Stimulated activated naive CD4-positive, alpha-beta T cell treated with Interleukin-2 at 50 U/mL for 16 hours (primary cell): ENCODE measurements around the gene MAPK7.

ENCODE experiments used
- DNase-seq: peaks from one replicate; lab custom pipeline; 2025; lab: John Stamatoyannopoulos, UW

MAPK7 gene

DNA sequence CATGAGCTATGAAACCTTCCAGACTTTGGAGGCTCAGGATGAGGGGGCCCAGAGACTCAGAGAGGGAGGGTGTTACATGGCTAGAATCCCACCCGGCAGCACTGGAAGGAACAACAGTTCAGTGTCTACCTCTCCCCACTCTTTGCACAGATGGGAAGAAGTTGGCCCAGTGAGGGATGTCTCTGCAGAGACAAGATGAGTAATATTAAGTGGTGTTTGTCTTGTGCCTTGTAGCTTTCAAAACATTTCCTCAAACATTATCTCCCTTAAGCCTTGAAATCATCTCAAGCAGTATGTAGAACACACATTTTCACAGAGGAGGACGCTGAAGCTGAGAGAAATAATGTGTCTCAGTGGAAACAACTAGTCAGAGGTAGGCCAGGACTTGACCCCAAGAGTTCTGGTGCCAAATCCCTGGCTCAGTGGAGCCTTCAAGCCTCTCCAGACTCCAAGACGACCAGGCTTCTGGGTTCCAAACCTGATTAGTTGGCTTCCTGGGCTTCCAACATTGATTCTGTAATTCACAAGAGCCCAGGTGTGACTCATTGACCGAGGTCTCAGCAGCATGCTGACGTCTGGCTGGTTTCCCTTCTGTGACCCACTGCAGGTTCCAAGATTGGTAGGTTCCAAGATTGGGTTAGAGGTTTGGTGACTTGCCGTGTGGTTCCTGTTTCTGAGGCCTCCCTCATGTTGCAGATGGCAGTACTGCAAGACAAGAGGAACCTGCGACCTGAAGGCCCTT lies 40.1 kb downstream of the MAPK7 start:
- no peak for DNase-seq

DNA sequence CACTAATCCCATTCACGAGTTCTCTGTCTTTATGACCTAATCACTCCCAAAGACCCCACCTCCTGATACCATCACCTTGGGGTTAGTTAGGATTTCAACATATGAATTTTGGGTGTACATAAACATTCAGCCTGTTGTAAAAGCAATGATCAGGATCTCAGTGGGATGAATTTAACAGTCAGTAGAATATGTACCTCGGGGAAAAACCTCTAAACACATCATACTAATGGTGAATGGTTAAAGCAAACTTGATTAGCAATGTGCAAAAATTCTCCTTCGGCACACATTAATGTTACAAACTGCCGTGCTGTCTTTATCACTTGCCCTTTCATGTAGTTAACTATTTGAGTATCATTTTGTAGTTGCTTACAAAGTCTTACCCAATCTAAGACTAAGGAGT lies 42.9 kb downstream of the MAPK7 start:
- DNase-seq, result no peak

DNA sequence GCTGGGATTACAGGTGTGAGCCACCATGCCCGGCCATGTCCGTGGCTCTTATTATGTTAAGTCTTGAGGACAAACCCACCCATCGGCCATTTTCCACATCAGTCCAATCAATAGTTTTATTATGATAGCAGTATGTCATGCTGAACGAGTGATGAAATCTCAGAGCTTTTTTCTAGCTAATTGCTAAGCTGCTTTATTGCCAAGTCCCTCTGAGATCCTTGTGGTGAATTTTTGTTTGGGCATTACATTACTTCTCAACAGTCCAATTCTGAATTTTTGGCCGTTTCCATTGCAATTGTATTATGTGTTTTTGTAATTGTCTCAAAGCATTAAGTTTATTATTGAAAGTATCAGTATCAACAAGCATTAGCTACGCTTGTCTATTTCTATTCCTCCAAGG lies 43.6 kb downstream of the MAPK7 start:
- no peak for DNase-seq

DNA sequence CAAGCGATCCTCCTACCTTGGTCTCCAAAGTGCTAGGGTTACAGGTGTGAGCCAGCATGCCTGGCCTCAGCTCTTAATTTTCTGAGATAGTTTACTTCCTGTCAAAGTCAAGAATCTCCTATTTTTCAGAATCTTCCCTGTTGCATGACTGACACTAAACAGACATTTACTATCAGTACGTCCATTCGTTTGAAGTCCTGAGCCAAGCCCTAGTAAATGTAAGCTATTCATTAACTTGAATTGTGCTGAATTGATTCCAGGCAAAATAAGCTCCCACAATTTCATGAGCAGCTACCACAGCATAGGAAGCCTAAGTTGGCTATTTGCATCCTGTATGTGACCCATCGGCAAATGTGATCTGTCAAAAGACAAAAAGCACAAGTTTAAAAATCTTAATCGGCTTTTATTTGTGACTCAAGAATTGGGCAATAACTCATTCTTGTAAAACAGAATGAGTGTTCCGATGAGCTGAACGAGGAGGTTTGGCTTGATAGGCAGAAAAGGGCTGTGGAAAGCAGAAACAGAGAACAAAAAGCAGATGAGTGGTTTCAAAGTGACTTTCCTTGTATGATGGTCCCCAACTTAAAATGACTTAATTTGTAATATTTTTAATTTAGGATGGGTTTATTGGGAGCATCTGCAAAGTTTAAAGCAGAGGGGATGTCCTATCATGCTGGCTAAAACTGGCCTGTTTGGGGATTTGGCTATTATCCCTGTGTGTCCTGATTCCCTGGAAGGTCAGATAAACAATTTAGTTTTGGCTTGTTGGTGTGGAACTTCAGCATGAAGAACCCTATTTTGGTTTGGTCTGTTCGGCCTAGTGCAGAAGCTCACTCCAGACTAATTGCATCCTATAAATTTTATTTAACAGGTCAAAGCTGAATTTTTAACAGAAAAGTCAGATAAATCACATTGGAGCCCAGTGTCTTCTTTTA lies 46.9 kb downstream of the MAPK7 start:
- no peak for DNase-seq

DNA sequence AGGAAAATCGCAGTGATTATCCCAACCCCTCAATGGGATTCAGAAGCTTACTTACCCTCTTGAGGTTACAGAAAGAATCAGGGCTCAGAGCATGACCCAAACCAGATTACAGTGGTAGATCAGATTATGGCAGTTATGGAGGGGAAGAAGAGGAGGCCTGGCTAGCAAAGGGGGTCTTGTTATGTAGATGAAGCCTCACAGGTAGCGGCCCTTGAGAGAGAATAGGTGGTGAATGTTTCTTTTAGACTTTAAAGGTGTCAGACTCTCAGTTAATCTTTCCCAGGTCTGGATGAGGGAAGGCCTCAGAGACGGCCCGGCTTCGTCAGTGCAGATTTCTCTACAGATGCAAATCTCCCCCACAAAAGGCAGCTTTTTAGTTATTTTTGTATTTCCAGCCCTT lies 48.3 kb downstream of the MAPK7 start:
- no peak for DNase-seq

DNA sequence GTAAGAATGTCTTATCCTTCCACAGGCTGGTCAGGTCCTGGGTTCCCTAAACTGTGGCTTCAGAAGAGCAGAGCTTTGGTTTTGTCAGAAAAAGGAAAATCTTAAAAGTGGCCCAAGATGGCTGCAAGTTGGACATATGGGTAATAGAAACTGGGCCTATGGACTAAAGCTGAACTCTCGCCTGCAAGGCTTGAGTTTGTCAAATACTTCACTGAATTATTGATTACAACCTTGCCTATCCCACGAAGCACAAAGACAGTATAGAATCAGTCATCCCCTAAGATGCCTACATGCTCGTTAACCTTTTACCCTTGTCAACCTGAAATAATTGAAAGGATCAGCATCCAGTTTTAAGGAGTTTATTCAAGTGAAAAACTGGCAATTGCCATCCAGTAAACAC lies 53.4 kb downstream of the MAPK7 start:
- no peak for DNase-seq
